Activated T-helper 2 cell treated with anti-CD3 and anti-CD28 coated beads, Interferon-gamma antibody, Interleukin-2, Interleukin-4, amounts not matched to agents 10 μg/mL and 5 μg/mL and 100 μg/mL, durations not matched to agents 14 hours and 24 hours and 36 hours (primary cell): ENCODE results near the gene CDKN2D. TPM values are rescaled to one million over a fixed set of nuclear protein-coding genes. Genes with fewer than 3 reads are reported as not detected.
A peak's percentile ranks its signal among the peaks of the same experiment; 100 is the strongest.

Source experiments
- DNase-seq: peaks from one replicate; pipeline ENCODE4 v3.0.0; 2021; ENCODE audit warnings: low spot score
- H3K27ac Mint-ChIP-seq: one replicate; pipeline ENCODE4 v1.8.0; 2021; ENCODE audit warnings: mixed read lengths
- H3K27me3 Mint-ChIP-seq: one replicate; pipeline ENCODE4 v1.8.0; 2021; ENCODE audit warnings: low read depth, mixed read lengths
- H3K36me3 Mint-ChIP-seq: one replicate; pipeline ENCODE4 v1.8.0; 2021; ENCODE audit warnings: low read depth, mixed read lengths
- H3K4me1 Mint-ChIP-seq: one replicate; pipeline ENCODE4 v1.8.0; 2021; ENCODE audit warnings: low read depth, mixed read lengths
- H3K4me3 Mint-ChIP-seq: one replicate; pipeline ENCODE4 v1.8.0; 2021; ENCODE audit warnings: low read depth, mild to moderate bottlenecking, moderate library complexity, mixed read lengths
- H3K9me3 Mint-ChIP-seq: one replicate; pipeline ENCODE4 v1.8.0; 2021; ENCODE audit warnings: mixed read lengths
- intact Hi-C: fragments of 100-400 bp; cut with micrococcal nuclease; formaldehyde crosslinking; loops from one replicate; pipeline ENCODE4 v1.15.1; 2023
- total RNA-seq: library from RNA; stranded (reverse); gene quantifications from 2 replicates; pipeline ENCODE4 v1.2.3, GENCODE V29; 2022

The CDKN2D gene
- total RNA-seq, result 45.9 and 46.9 TPM in 2 replicates

DNA sequence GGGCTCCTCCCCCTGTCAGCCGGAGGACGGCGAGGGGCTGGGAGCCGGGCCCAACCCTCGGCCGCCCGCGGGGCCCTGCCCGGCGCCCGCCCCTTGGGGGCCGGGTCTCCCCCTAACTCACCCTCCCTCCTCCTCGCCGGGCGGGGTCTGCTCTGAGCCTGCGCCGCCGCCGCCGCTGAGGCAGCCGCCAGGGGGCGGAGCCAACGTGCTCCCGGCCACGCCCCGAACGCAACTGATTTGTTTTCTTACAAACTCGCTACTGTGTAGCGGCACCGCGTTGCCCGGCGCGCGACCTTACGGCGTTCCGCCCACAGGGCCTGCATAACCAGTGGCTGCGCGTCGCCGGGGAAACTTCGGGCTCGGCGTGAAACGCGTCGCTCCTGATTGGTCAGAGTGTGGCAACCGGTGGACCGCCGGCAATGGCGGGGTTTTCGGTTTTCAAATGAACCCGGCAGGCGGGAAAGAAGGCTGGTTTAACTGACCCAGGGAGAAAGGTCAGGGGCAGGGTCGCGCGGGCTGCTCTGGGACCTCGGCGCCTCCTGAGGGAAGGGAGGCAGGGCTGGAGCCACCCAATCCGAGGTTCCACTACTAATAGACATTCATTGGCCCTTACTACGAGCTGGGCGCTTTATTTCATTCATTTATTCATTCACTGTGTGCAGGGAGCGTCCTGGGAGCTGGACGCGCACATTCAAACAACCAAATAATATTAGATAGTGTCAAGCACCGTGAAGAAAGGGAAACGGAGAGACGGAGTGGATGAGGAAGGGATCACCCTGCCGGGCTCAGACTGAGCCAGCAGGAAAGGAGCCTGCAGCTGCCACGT lies at the start of gene CDKN2D:
CDKN2D (minus strand) TSS at position 154 of the 826 bp plus-strand sequence. CDS start 326 bp downstream, outside the sequence.
- Mint-ChIP-seq H3K4me1 (peaks cover 41% of the 10 kb centered on the region), H3K4me3 (peak within 1 kb of the TSS; percentile 94), H3K9me3 (no peaks in the 10 kb centered on the region), H3K27me3 (no peaks in the 10 kb centered on the region), H3K27ac (peak within 1 kb of the TSS; percentile 97), H3K36me3 (peaks cover 32% of the 10 kb centered on the region)
- intact Hi-C loops, result loop anchor here (1.0 to 5.0 kb wide), 5 partner anchors 26 to 188 kb away; partner anchors contain the start of genes ATG4D and KEAP1
- DNase-seq, result peak; percentile 100

DNA sequence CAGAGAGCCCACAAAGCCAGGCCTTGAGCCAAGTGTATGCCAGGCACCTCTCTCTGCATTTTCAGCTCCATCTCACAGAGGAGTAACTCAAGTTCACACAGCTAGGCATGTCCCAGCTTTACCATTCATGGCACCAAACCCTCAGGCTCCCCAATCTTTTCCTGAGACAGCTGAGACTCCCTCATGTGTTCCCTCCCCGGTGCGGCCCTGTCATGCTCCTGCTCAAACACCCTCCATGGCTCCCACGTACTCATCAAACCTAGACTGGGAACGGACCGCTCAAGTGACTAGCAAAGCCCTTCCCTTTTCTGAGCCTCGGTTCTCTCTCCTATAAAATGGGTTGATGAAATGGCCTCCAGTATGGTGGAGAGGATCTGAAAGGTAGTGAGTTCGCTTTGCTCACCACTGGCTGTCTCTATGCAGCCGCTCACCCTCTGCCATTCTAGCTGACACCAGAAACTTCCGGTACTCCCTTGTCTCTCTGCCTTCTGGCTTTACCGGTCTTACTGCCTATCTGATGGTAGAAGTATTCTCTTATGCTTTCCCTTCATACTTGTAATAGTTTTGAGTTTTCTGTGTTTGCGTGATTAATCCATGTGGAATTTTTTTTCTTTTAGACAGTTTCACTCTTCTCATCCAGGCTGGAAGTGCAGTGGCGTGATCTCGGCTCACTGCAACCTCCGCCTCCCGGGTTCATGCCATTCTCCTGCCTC lies 48.8 kb upstream of the CDKN2D start:
- peaks cover 10% of the 10 kb centered on the region for H3K4me1 Mint-ChIP-seq
- peaks cover 24% of the 10 kb centered on the region for H3K36me3 Mint-ChIP-seq

DNA sequence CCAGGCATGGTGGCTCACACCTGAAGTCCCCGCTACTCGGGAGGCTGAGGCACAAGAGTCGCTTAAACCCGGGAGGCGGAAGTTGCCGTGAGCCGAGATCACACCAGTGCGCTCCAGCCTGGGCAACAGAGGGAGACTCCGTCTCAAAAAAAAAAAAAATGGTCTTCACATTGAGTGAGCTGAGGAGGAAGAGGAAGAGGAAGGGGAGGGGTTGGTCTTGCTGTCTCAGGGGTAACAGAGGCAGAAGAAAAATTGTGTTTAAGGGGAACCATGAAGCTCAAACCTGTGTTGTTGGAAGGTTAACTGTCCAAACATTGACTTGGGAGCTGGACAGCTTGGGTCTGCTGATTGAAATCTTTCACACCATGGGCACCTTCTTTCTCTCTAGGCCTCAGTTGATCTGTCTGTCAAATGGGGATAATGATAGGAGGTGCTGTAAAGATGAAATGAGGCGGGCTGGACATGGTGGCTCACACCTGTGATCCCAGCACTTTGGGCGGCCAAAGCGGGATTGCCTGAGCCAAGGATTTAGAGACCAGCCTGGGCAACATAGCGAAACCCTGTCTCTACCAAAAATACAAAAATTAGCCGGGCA lies 46.7 kb upstream of the CDKN2D start:
- intact Hi-C loops, result no loop called here
- H3K36me3 Mint-ChIP-seq, result peaks cover 18% of the 10 kb centered on the region
- no peaks in the 10 kb centered on the region for H3K9me3 Mint-ChIP-seq
- no peak overlapping the region for H3K4me3 Mint-ChIP-seq
- no peak for DNase-seq
- peaks cover 1% of the 10 kb centered on the region for H3K4me1 Mint-ChIP-seq
- H3K27me3 Mint-ChIP-seq, result no peaks in the 10 kb centered on the region
- no peak overlapping the region for H3K27ac Mint-ChIP-seq

More for the DNA sequence above, 48.8 kb upstream of the CDKN2D start:
- peak overlapping the region; percentile 6 for H3K27ac Mint-ChIP-seq
- H3K4me3 Mint-ChIP-seq, result no peak overlapping the region
- H3K27me3 Mint-ChIP-seq, result no peaks in the 10 kb centered on the region
- no peak for DNase-seq
- intact Hi-C loops, result no loop called here
- H3K9me3 Mint-ChIP-seq, result no peaks in the 10 kb centered on the region

DNA sequence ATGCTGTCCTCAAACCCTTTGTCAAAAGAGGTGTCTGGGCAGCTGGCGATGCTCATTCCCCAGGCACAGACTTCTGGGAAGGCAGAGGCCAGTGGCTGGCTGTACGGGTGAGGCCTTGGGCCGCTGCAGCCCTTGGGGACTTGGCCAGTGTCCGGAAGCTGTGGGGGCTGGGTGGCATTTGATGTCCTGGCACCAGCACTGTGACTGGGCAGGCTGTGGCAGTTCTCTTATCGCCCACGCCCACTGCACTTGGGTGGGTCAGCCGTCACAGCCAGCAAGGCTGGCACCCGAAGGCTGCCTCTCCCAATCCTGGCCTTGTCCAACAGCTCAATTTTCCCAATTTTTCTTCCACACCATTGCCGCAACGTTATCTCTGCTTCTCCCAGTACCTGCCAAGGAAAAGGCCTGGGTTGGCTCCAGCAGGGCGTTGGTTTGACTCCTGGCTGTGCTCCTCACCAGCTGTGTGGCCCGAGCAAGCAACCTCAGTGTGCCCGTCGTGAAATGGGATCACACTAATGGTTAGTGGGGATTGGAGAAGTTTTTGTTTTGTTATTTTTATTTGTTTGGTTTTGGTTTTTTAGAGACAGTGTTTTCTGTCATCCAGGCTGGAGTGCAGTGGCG lies 43.8 kb upstream of the CDKN2D start:
- Mint-ChIP-seq H3K4me3 (no peak overlapping the region), H3K9me3 (no peaks in the 10 kb centered on the region), H3K27ac (no peak overlapping the region), H3K27me3 (no peaks in the 10 kb centered on the region), H3K4me1 (no peaks in the 10 kb centered on the region), H3K36me3 (peaks cover 15% of the 10 kb centered on the region)
- DNase-seq, result no peak
- intact Hi-C loops, result no loop called here

DNA sequence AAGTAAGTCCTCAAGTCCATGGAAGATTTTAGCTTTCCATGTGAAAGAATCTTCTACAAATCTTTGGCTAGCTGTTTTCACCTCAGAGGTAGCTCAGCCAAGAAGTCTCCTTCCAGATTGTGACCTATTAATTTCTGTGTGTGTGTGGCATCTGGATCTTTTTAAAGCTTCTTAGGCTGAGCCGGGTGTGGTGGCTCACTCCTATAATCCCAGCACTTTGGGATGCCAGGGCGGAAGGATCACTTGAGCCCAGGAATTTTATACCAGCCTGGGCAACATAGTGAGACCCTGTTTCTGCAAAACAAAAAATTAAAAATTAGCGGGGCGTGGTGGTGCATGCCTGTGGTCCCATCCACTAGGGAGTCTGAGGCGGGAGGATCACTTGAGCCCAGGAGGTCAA lies 43.1 kb upstream of the CDKN2D start:
- no peaks in the 10 kb centered on the region for H3K4me1 Mint-ChIP-seq

DNA sequence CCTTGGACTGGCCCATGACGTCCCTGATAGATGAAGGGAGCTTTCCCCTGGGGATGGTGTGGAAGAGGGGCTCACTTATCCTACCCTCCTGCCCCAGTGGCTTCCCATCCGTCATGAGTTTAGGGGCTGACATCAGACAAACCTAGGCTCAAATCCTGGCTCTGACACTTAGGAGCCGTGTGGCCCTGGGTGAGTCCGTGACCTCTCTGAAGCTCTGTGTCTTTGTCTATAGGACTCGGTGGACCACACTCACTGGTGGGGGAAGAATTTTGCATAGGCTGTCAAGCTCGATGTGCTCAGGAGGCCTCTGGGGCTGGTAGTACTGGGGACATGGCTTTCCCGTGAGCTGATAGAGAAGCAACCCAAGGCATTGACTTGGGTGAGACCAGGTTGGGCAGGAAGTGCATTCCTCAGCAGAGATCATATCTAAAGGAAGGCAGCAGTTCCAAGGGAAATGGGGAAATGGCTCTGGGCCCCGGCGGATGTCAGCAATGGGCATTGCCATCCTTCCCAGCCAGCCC lies 35.7 kb upstream of the CDKN2D start:
- H3K27me3 Mint-ChIP-seq, result peaks cover under 1% of the 10 kb centered on the region
- H3K4me1 Mint-ChIP-seq, result peaks cover 16% of the 10 kb centered on the region
- H3K4me3 Mint-ChIP-seq, result peak overlapping the region; percentile 97
- H3K9me3 Mint-ChIP-seq, result no peaks in the 10 kb centered on the region
- intact Hi-C loops, result loop anchor here (1.0 to 5.0 kb wide), 2 partner anchors 9 to 48 kb away; partner anchors contain the start of gene ILF3
- peak overlapping the region; percentile 100 for H3K27ac Mint-ChIP-seq
- H3K36me3 Mint-ChIP-seq, result peaks cover 11% of the 10 kb centered on the region
- no peak for DNase-seq

More for the DNA sequence above, 43.1 kb upstream of the CDKN2D start:
- intact Hi-C loops, result no loop called here
- Mint-ChIP-seq H3K27me3 (no peaks in the 10 kb centered on the region), H3K4me3 (no peak overlapping the region), H3K36me3 (peaks cover 14% of the 10 kb centered on the region), H3K9me3 (no peaks in the 10 kb centered on the region), H3K27ac (no peak overlapping the region)
- DNase-seq, result no peak

DNA sequence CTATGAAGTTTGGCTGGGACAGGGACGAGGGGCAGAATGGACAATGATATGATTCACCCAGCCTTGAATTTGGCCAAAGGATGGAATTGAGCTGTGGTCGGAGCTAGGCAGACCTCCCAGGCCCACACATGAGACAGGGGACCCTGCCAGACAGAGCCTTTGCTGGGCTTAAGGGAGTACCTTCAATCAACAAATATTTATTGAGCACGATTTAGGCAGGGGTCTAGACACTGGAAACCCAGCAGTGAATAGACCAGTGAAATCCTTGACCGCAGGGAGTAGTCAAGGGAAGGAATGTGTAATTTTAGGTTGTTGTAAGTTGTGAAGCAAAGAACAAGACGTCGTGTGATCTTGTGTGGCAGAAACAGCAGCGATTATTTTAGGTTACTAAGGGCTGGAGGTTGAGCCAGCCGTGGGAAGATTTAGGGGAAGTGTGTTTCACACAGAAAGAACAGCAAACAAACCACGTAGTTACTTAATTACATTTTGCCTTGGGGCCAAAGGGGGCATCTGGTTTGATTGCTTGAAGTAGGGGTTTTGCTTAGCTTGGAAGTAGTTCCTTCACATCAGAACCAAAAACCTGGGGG lies 35.2 kb upstream of the CDKN2D start:
- H3K4me1 Mint-ChIP-seq, result peaks cover 16% of the 10 kb centered on the region
- H3K9me3 Mint-ChIP-seq, result no peaks in the 10 kb centered on the region
- H3K4me3 Mint-ChIP-seq, result peak overlapping the region; percentile 97
- intact Hi-C loops, result loop anchor here (1.0 to 5.0 kb wide), 4 partner anchors 9 to 48 kb away; partner anchors contain the start of genes CDKN2D and ILF3
- peaks cover 11% of the 10 kb centered on the region for H3K36me3 Mint-ChIP-seq
- peaks cover 1% of the 10 kb centered on the region for H3K27me3 Mint-ChIP-seq
- H3K27ac Mint-ChIP-seq, result peak overlapping the region; percentile 100
- DNase-seq, result peak; percentile 19

DNA sequence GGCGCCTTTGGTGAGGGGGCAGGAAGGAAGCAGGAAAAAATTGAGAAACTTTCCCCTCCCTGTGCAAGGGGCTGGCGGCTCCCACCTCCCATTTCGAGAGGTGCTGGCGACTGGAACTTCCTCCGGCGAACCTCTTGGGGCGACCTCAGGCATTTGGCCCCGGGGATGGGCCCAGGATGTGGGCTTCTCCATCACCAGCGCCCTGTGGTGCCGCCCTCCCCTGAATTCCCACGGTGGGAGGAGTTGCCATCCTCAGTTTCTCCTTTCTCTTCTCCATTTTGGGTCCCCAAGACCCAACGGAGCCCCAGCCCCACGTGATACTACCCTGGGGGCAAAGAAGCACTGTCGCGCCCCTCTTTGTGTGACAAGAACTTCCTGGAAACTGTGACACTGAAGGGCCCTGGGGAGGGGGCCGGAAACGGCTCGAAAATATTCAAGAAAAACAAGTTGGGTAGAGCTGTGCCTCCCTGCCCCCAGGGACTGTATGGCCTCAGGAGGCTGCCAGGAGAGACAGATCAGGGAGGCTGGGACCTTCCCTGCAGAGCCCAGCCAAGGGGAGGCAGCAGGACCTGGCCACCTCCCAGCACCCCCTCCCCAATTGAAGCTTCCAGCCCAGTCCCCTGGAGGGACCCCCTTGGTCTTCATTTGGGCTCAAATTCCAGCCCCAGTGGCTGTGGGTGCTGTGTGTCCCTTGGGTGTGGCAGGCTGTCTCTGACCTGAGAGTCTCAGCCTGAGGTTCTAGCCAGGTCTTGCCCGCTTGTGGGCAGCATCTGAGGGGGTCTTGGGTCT lies 34.5 kb upstream of the CDKN2D start:
- intact Hi-C loops, result loop anchor here (2.0 to 5.0 kb wide), 3 partner anchors 22 to 49 kb away; partner anchors contain the start of genes CDKN2D and ILF3
- Mint-ChIP-seq H3K9me3 (no peaks in the 10 kb centered on the region), H3K27ac (peak overlapping the region; percentile 100), H3K4me1 (peaks cover 16% of the 10 kb centered on the region), H3K36me3 (peaks cover 11% of the 10 kb centered on the region), H3K4me3 (peak overlapping the region; percentile 97), H3K27me3 (peaks cover 1% of the 10 kb centered on the region)
- DNase-seq, result peak; percentile 81

DNA sequence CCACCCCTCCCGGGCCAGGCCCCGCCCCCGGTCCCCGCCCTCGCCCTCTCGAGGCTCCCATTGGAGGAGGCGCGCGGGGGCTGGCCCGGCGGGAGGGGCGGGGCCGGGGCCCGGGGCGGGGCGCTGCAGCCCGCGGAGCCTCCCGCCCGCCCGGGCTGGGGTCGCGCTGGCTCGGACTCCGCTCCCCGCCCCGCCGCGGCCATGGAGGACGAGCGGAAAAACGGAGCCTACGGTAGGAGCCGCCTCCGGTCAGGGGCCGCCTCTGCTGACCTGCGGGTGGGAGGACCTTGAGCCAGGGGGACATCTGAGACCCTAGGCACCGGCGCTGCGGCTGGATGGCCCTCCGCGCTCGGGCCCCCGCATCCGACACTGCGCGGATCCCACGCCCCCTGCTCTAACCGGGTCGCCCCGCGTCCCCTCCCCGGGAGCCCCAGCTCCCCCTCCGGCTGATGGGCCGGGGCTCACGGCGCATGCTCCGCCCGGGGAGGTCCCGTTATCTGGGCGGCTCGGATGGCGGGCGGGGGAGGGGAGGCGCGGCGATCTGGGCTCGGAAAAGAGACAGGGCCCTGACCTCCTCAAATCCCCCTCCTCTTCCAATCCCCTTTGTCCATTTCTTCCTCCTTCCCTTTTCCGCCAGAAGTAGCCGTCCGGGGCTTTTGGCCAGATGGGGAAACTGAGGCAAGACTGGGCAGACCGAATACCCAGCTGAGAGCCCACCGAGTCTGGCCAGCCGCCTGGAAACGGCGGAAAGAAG lies 33.7 kb upstream of the CDKN2D start:
- DNase-seq, result peak; percentile 78
- Mint-ChIP-seq H3K4me1 (peaks cover 16% of the 10 kb centered on the region), H3K9me3 (no peaks in the 10 kb centered on the region), H3K27me3 (peaks cover 1% of the 10 kb centered on the region), H3K36me3 (peaks cover 11% of the 10 kb centered on the region), H3K27ac (peak overlapping the region; percentile 100), H3K4me3 (peak overlapping the region; percentile 97)
- intact Hi-C loops, result loop anchor here (2.0 to 5.0 kb wide), 3 partner anchors 22 to 50 kb away; partner anchors contain the start of genes CDKN2D and ILF3

DNA sequence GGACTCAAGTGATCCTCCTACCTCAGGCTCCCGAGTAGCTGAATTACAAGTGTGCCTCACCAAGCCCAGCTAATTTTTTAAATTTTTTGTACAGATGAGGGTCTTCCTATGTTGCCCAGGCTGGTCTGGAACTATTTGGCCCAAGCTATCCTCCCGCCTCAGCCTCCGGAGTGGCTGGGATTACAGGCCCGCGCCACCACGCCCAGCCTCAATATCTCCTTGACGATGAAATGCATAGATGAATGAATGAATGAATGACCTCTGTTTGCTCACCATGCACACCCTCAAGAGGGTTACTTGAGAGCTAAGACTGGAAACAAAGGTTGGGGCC lies 33.2 kb upstream of the CDKN2D start:
- Mint-ChIP-seq H3K4me3 (peak overlapping the region; percentile 70), H3K36me3 (peaks cover 11% of the 10 kb centered on the region), H3K27ac (no peak overlapping the region), H3K4me1 (peaks cover 18% of the 10 kb centered on the region), H3K9me3 (no peaks in the 10 kb centered on the region), H3K27me3 (peaks cover 1% of the 10 kb centered on the region)
- intact Hi-C loops, result loop anchor here (2.0 to 5.0 kb wide), 3 partner anchors 21 to 50 kb away; partner anchors contain the start of genes CDKN2D and ILF3
- DNase-seq, result no peak

DNA sequence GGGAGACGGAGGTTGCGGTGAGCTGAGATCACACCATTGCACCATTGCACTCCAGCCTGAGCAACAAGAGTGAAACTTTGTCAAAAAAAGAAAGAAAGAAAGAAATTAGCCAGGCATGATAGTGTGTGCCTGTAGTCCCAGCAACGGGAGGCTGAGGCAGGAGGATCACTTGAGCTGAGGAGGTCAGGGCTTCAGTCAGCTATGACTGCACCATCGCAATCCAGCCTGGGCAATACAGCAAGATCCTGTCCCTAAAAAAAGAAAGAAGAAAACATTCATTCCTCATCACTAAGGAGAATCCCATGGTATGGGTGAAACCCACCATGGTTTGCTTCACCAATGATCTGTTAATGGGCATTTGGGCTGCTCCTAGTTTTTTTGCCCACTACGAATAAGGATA lies 31.4 kb upstream of the CDKN2D start:
- no peak for DNase-seq
- Mint-ChIP-seq H3K36me3 (peaks cover 11% of the 10 kb centered on the region), H3K4me1 (peaks cover 31% of the 10 kb centered on the region), H3K4me3 (no peak overlapping the region), H3K27me3 (peaks cover 1% of the 10 kb centered on the region), H3K9me3 (no peaks in the 10 kb centered on the region), H3K27ac (no peak overlapping the region)
- intact Hi-C loops, result loop anchor here (5.0 kb wide), 1 partner anchor 52 kb away; the partner anchor contains the start of gene ILF3
